ENCODE data around the gene PDRG1.

PDRG1 gene

DNA sequence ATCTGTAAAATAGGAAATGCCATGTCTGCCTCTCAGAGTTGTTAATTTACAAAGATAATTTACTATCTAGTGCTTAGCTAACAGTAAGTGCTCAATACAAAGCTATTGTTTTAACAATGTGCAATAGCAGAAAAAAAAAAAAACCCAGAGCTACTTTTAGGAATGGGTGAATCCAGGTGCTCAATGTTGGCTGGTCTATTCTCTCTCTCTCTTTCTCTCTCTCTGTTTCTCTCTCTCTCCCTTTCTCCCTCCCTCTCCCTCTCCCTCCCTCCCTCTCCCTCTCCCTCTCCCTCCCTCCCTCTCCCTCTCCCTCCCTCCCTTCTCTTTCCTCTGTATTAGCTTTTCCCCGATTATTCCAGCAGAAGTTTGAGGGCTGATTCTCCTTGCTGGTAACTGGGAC lies 14.0 kb downstream of the PDRG1 start:
- no peak for TF ChIP-seq POLR2AphosphoS5 (IDR thresholded peaks at IDR 0.05; ENCODE audit: low read depth, low read length)
- no peak for TF ChIP-seq TAF1 (IDR thresholded peaks at IDR 0.05; ENCODE audit: borderline replicate concordance, insufficient read depth, low read length)
- TF ChIP-seq, protein P1, sequence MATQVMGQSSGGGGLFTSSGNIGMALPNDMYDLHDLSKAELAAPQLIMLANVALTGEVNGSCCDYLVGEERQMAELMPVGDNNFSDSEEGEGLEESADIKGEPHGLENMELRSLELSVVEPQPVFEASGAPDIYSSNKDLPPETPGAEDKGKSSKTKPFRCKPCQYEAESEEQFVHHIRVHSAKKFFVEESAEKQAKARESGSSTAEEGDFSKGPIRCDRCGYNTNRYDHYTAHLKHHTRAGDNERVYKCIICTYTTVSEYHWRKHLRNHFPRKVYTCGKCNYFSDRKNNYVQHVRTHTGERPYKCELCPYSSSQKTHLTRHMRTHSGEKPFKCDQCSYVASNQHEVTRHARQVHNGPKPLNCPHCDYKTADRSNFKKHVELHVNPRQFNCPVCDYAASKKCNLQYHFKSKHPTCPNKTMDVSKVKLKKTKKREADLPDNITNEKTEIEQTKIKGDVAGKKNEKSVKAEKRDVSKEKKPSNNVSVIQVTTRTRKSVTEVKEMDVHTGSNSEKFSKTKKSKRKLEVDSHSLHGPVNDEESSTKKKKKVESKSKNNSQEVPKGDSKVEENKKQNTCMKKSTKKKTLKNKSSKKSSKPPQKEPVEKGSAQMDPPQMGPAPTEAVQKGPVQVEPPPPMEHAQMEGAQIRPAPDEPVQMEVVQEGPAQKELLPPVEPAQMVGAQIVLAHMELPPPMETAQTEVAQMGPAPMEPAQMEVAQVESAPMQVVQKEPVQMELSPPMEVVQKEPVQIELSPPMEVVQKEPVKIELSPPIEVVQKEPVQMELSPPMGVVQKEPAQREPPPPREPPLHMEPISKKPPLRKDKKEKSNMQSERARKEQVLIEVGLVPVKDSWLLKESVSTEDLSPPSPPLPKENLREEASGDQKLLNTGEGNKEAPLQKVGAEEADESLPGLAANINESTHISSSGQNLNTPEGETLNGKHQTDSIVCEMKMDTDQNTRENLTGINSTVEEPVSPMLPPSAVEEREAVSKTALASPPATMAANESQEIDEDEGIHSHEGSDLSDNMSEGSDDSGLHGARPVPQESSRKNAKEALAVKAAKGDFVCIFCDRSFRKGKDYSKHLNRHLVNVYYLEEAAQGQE (IDR thresholded peaks at IDR 0.05; ENCODE audit: insufficient read depth in 1 of 2, low read depth in 2 of 2, low read length in 2 of 2), result no peak
- TF ChIP-seq SIN3A (IDR thresholded peaks at IDR 0.05; ENCODE audit: borderline replicate concordance, insufficient read depth, low read length), result no peak
- no peak for TF ChIP-seq FOXP2 (optimal IDR thresholded peaks at IDR 0.05; ENCODE audit: borderline replicate concordance, extremely low read depth, extremely low read length, insufficient read depth)

DNA sequence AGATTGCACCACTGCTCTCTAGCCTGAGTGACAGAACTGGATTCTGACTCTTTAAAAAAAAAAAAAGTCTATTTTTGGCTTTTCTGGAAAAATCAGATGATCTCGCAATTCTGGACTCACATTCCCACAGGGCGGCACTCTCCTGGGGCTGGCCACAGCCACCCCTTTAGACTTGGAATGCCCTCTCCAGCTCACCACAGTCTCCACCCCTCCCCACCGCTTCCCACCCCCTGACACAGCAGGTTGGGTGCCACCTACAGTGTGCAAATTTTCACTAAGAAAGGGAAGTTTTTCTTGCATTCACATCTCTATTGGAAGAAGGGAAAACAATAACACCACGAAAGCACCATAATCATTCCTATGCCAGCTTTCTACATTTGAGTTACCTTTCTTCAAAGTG lies 15.4 kb downstream of the PDRG1 start:
- TF ChIP-seq FOXP2 (optimal IDR thresholded peaks at IDR 0.05; ENCODE audit: borderline replicate concordance, extremely low read depth, extremely low read length, insufficient read depth) (no peak), TAF1 (IDR thresholded peaks at IDR 0.05; ENCODE audit: borderline replicate concordance, insufficient read depth, low read length) (no peak), POLR2AphosphoS5 (IDR thresholded peaks at IDR 0.05; ENCODE audit: low read depth, low read length) (no peak), SIN3A (IDR thresholded peaks at IDR 0.05; ENCODE audit: borderline replicate concordance, insufficient read depth, low read length) (no peak)
- TF ChIP-seq, protein P1 (IDR thresholded peaks at IDR 0.05; ENCODE audit: insufficient read depth in 1 of 2, low read depth in 2 of 2, low read length in 2 of 2), result no peak

GRCh38 chr20:31934968-31935764 lies 16.7 kb downstream of the PDRG1 start:
- TF ChIP-seq SIN3A (IDR thresholded peaks at IDR 0.05; ENCODE audit: borderline replicate concordance, insufficient read depth, low read length) (no peak), FOXP2 (optimal IDR thresholded peaks at IDR 0.05; ENCODE audit: borderline replicate concordance, extremely low read depth, extremely low read length, insufficient read depth) (no peak), TAF1 (IDR thresholded peaks at IDR 0.05; ENCODE audit: borderline replicate concordance, insufficient read depth, low read length) (no peak), POLR2AphosphoS5 (IDR thresholded peaks at IDR 0.05; ENCODE audit: low read depth, low read length) (no peak)
- TF ChIP-seq, protein P1 (IDR thresholded peaks at IDR 0.05; ENCODE audit: insufficient read depth in 1 of 2, low read depth in 2 of 2, low read length in 2 of 2), result no peak

GRCh38 chr20:31934491-31934890 lies 17.4 kb downstream of the PDRG1 start:
- TF ChIP-seq TAF1 (IDR thresholded peaks at IDR 0.05; ENCODE audit: borderline replicate concordance, insufficient read depth, low read length), result no peak
- no peak for TF ChIP-seq FOXP2 (optimal IDR thresholded peaks at IDR 0.05; ENCODE audit: borderline replicate concordance, extremely low read depth, extremely low read length, insufficient read depth)
- TF ChIP-seq POLR2AphosphoS5 (IDR thresholded peaks at IDR 0.05; ENCODE audit: low read depth, low read length), result no peak
- no peak for TF ChIP-seq SIN3A (IDR thresholded peaks at IDR 0.05; ENCODE audit: borderline replicate concordance, insufficient read depth, low read length)
- TF ChIP-seq, protein P1 (IDR thresholded peaks at IDR 0.05; ENCODE audit: insufficient read depth in 1 of 2, low read depth in 2 of 2, low read length in 2 of 2), result no peak
